Measurements from ENCODE around the gene ADAMTSL1. TPM values are rescaled to one million over a fixed set of nuclear protein-coding genes. Genes with fewer than 3 reads are reported as not detected.

The ADAMTSL1 gene
- total and polyA plus RNA-seq, 2 experiments from 2014 or later = 2.3 to 5.0 TPM

GRCh38 chr9:18456624-18457237, 17.2 kb upstream of the ADAMTSL1 start (continued):
- no peak for TF ChIP-seq STAT1 (IDR thresholded peaks at IDR 0.05; ENCODE audit: unreplicated experiment)
- no peak for TF ChIP-seq CREB1 (CRISPR knock-in tag; IDR thresholded peaks at IDR 0.05; ENCODE audit: low read depth)
- TF ChIP-seq CTCF (conservative IDR thresholded peaks at IDR 0.05; ENCODE audit: low read depth in 2 of 2) = no peak
- no peak for TF ChIP-seq ZNF331 (CRISPR knock-in tag; IDR thresholded peaks at IDR 0.05; ENCODE audit: low read depth)
- no peak for TF ChIP-seq NANOG (IDR thresholded peaks at IDR 0.05; ENCODE audit: borderline replicate concordance)

GRCh38 chr9:18457510-18457909, 16.4 kb upstream of the ADAMTSL1 start:
- Histone ChIP-seq H3F3A (replicated peaks; ENCODE audit: low read depth) (no peaks in the 10 kb centered on the region), H3K36me3 (ENCODE audit: insufficient read depth) (no peaks in the 10 kb centered on the region), H3K9me2 (ENCODE audit: insufficient read depth) (no peaks in the 10 kb centered on the region; the same call in none of the 2 replicates), H3K27me3 (ENCODE audit: insufficient read depth) (no peaks in the 10 kb centered on the region), H2AFZ (peak overlapping the region; percentile 47; the same call in 1 of the 2 replicates), H3K4me3 (no peak overlapping the region), H3K4me2 (no peak overlapping the region), H3K79me2 (replicated peaks; ENCODE audit: insufficient read depth) (no peaks in the 10 kb centered on the region), H3K4me1 (ENCODE audit: insufficient read depth) (no peaks in the 10 kb centered on the region), H4K20me1 (replicated peaks; ENCODE audit: insufficient read depth) (no peaks in the 10 kb centered on the region), H3K27ac (ENCODE audit: low read depth) (no peak overlapping the region)
- H3K36me3 Mint-ChIP-seq (ENCODE audit: low read depth) = no peaks in the 10 kb centered on the region
- no peak overlapping the region for H3K4me3 Mint-ChIP-seq
- no peaks in the 10 kb centered on the region for H3K4me1 Mint-ChIP-seq
- ATAC-seq = no peak
- H3K27ac Mint-ChIP-seq = no peak overlapping the region
- H3K9me3 Mint-ChIP-seq = no peaks in the 10 kb centered on the region
- no peak for DNase-seq (ENCODE audit: low spot score)
- no peaks in the 10 kb centered on the region for H3K27me3 Mint-ChIP-seq (ENCODE audit: insufficient read depth, low read depth, poor library complexity)
- TF ChIP-seq STAT1 (IDR thresholded peaks at IDR 0.05; ENCODE audit: unreplicated experiment) = no peak
- no peak for TF ChIP-seq EZH2phosphoT487 (IDR thresholded peaks at IDR 0.05; ENCODE audit: unreplicated experiment)
- no peak for TF ChIP-seq JUNB (IDR thresholded peaks at IDR 0.05; ENCODE audit: unreplicated experiment)
- no peak for TF ChIP-seq CTCF (conservative IDR thresholded peaks at IDR 0.05; ENCODE audit: low read depth in 2 of 2)
- TF ChIP-seq EZH2 (IDR thresholded peaks at IDR 0.05; ENCODE audit: low read depth, unreplicated experiment) = no peak
- TF ChIP-seq ETS1 (IDR thresholded peaks at IDR 0.05) = no peak
- TF ChIP-seq REST (IDR thresholded peaks at IDR 0.05; ENCODE audit: unreplicated experiment) = no peak
